Measurements from ENCODE around the gene CXCL6.

- TF ChIP-seq RFX5 (IDR thresholded peaks at IDR 0.05; ENCODE audit: low read length) (no peak), FOXM1 (IDR thresholded peaks at IDR 0.05; ENCODE audit: low read depth) (no peak), CTCF (IDR thresholded peaks at IDR 0.05) (no peak), ZBTB33 (IDR thresholded peaks at IDR 0.05; ENCODE audit: borderline replicate concordance, low read depth) (no peak)
Measured at GRCh38 chr4:73864961-73865360, 28.5 kb downstream of the CXCL6 start.
